MG63 (cell line): ENCODE data around the gene GORAB. TPM values are rescaled to one million over a fixed set of nuclear protein-coding genes. Genes with fewer than 3 reads are reported as not detected.

ENCODE experiments used
- DNase-seq: peaks from one replicate; pipeline ENCODE4 v3.0.0-alpha.2; 2020
- H3K27me3 ChIP-seq: fragments of 250-450 bp; sonication (Bioruptor Pico); 2 replicates; pipeline ENCODE4 v1.5.1; 2020; ENCODE audit warnings: mild to moderate bottlenecking, moderate library complexity
- H3K36me3 ChIP-seq: fragments of 250-450 bp; sonication (Bioruptor Pico); 2 replicates; pipeline ENCODE4 v1.5.1; 2020; ENCODE audit warnings: mild to moderate bottlenecking, moderate library complexity
- H3K4me3 ChIP-seq: fragments of 250-450 bp; sonication (Bioruptor Pico); 2 replicates; pipeline ENCODE4 v1.5.1; 2020; ENCODE audit warnings: mild to moderate bottlenecking, moderate library complexity
- H3K9me3 ChIP-seq: fragments of 250-450 bp; sonication (Bioruptor Pico); 2 replicates; pipeline ENCODE4 v1.5.1; 2020; ENCODE audit warnings: mild to moderate bottlenecking, moderate library complexity
- total RNA-seq: library from RNA; depleted of rRNA; stranded (reverse); fragments of >200 nt; shearing (Covaris generic); gene quantifications from 2 replicates; pipeline ENCODE4 v1.2.3, GENCODE V29; 2014; ENCODE audit warnings: low replicate concordance; rRNA removed

The GORAB gene, protein sequence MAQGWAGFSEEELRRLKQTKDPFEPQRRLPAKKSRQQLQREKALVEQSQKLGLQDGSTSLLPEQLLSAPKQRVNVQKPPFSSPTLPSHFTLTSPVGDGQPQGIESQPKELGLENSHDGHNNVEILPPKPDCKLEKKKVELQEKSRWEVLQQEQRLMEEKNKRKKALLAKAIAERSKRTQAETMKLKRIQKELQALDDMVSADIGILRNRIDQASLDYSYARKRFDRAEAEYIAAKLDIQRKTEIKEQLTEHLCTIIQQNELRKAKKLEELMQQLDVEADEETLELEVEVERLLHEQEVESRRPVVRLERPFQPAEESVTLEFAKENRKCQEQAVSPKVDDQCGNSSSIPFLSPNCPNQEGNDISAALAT
- 5.0 and 11.3 TPM in 2 replicates for total RNA-seq

DNA sequence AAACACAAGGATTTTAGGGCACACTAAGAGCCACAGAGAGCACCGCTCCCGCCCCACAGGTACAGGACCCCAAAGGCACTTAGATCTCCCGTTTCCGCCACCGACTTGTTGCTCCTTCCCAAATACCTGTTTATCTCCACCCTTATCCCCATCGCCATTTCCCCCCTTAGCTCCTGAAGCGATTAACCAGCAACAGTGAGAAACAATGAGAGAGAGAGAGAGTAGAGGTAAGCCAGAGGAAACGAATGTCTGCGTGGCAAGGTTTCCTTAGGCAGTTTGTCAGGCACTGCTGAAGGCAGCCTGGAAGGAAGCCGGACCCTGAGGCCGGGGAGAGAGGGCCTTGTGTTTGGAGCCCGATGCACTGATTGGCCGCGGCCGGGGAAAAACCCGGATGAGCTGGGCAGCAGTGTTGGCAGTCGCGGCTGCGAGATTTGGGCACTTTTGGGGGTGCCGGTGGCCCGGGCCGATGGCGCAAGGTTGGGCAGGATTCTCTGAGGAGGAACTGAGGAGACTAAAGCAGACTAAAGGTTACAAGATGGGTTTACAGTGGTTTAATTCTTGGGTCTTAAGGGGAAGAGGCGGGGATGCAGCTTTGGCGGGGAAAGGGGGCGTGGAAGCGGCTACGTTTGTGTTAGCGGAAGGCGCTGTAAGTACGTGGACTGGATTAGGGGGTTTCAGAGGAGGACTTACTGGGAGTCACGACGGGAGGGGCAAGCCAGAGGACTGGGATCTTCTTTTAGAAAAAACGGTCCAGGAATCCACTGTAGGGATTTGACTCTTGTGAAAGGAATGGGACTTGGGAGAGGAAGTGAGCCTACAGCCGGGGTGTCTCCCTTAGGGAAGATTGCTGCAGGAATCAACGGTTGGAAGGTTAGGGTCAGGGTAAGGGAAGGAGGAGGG is at the start of gene GORAB:
Gene GORAB, plus strand, starts transcription at position 409 of the 900 bp plus-strand sequence. Its CDS starts 58 bp downstream, at position 467.
- Histone ChIP-seq H3K9me3 (no peaks in the 10 kb centered on the region; the same call in 1 of the 2 replicates), H3K27me3 (no peaks in the 10 kb centered on the region), H3K4me3 (peak within 1 kb of the TSS; percentile 66), H3K36me3 (peaks cover 26% of the 10 kb centered on the region)
- DNase-seq, result peak; percentile 97

DNA sequence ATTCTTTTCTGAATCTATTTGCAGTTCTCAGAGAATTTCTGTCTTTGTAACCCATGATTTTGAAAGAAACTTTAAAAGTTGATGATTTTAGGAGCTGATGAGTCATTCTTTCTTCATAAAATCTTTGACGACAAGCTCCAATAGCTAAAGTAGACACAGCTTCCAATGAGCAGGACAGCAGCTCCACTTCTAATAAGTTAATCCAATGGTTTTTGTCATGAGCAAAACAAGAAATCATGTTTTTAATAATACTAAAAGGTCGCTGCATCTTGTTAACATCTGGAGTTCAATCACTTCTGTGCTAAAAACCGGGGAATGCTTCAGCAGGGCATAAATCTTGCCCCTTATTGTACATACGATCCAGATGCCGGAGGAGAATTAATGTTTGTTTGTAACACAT is 48.9 kb upstream of the GORAB start:
- no peak for DNase-seq
- no peak overlapping the region for H3K4me3 ChIP-seq
- no peaks in the 10 kb centered on the region for H3K36me3 ChIP-seq
- H3K9me3 ChIP-seq, result no peaks in the 10 kb centered on the region
- H3K27me3 ChIP-seq, result no peaks in the 10 kb centered on the region

DNA sequence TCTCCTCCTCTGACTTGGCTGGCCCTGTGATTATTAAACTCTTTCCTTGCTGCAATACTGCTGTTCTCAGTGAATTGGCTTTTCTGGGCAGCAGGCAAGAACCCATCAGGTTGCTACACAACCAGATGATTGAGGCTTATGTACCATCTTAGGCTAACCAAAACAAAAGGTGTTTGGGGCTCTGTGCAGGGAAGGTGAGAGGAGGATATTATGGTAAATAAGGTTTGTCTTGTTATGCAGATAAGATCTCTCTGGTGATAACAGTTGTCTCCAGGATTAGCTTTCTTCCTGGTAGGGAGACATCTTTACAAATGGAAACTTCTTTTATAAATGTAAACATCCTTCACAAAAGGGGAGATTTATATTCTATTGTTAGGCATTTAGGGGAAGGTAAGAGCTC is 44.5 kb upstream of the GORAB start:
- Histone ChIP-seq H3K4me3 (no peak overlapping the region), H3K9me3 (no peaks in the 10 kb centered on the region), H3K27me3 (no peaks in the 10 kb centered on the region), H3K36me3 (no peaks in the 10 kb centered on the region)
- no peak for DNase-seq

DNA sequence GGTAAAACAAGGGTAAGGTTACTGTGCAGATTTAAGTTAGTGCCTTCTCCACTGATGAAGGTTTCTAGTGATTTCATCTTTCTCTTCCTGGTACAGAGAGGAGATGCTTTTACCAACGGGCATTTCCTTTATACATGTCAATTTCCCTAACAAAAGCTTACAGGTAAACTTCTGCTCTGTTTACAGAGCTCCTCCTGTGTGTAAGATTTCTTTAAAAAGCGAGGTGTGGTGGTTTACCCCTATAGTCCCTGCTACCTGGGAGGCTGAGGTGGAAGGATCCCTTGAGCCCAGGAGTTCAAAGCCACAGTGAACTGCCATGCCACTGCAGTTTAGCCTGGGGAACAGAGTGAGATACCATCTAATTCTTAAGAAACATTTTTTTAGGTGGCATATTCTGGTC is 40.7 kb upstream of the GORAB start:
- no peak for DNase-seq
- Histone ChIP-seq H3K4me3 (no peak overlapping the region), H3K36me3 (no peaks in the 10 kb centered on the region), H3K27me3 (no peaks in the 10 kb centered on the region), H3K9me3 (no peaks in the 10 kb centered on the region)

DNA sequence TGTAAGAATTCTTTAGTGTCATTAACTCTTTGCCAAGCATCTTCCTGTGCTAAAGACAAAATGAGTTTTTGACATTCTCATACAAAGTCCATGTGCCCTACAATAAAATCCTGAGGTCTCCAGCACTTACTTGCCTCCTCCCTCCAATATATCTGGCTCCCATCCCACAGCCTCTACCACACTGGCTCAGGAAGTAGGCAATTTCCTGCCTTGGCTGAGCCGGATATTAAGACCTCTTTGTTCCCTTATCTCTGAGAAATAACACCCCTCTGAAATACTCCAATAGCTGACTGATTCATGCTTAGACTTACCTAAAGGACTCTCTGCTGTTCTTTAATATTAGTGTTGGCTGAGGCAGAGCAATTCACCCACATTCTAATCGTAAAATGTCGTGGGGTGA is 37.6 kb upstream of the GORAB start:
- Histone ChIP-seq H3K4me3 (no peak overlapping the region), H3K27me3 (no peaks in the 10 kb centered on the region), H3K9me3 (no peaks in the 10 kb centered on the region), H3K36me3 (no peaks in the 10 kb centered on the region)
- DNase-seq, result peak; percentile 2

DNA sequence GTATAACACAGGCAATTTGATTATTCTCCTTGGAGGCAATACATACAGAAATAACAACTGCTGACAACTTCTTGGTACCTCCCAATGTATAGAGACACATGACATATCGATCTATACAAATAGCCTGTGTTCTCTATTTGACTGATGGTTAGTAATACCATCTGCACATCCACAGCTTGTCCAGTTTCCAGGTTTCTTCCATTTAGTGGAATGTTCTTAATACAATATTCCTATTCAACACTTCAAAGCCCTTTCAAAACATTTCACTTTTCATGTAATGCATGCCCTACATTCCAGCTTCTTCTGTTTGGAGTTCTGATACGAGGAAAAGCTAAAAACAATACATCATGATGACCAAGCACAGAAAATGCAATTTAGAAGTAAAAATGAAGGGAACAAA is 37.0 kb upstream of the GORAB start:
- no peak for DNase-seq
- H3K27me3 ChIP-seq, result no peaks in the 10 kb centered on the region
- H3K36me3 ChIP-seq, result no peaks in the 10 kb centered on the region
- no peak overlapping the region for H3K4me3 ChIP-seq
- no peaks in the 10 kb centered on the region for H3K9me3 ChIP-seq

DNA sequence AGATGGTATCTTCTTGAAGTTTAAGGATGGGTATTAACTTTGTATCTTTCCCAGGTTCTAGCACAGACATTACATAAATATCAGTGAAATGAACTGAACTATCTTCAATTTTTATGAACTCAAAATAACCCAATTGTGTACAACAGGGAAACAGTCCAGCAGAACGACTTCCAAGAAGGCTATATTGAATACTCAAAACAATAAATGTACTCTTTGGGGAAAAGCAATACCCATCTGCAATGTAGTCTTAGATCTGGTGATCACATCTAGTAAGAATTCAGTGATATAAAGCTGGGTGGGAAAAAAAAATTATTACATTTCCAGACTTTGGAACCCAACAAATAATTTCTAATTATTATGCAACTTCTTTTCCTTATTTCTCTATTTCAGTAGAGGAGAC is 33.1 kb upstream of the GORAB start:
- Histone ChIP-seq H3K4me3 (no peak overlapping the region), H3K36me3 (no peaks in the 10 kb centered on the region), H3K9me3 (no peaks in the 10 kb centered on the region), H3K27me3 (no peaks in the 10 kb centered on the region)
- no peak for DNase-seq

DNA sequence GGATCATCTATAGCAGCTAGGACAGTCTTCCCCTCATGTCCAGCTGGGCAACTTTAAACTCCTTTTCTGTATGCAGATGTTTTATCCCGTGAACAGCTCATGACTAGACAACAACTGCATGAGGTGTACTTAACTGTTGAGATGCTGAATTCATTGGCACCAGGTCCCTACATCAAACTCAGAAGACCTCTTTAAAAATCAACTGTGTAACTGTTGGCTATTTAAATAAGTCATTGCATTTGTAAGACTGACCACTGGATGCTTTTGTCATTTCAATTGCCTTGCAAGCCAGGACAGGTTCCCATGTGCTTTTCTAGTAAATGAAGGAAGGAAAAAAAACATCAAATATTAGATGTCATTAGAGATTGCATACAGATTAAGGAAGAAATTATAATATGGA is 28.3 kb upstream of the GORAB start:
- H3K27me3 ChIP-seq, result no peaks in the 10 kb centered on the region
- H3K4me3 ChIP-seq, result no peak overlapping the region
- no peaks in the 10 kb centered on the region; the same call in 1 of the 2 replicates for H3K9me3 ChIP-seq
- no peaks in the 10 kb centered on the region for H3K36me3 ChIP-seq
- DNase-seq, result no peak

DNA sequence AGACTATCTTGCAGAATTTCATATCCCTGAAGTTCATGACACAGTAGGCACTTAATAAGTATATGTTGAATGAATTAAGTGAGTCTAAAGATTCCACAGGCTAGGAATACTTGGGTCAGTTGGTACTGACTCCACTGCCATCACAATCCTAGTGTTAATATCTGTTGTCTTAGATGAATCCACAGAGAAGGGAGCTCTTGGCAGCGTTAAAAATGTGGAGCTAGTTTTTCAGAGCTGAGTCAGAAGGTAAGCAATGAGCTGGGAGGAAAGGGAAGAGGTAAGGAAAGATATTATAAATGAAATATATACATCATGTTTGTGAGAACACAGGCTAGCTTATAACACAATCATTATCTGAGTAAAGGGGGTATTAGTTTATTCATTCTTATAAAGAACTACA is 21.8 kb upstream of the GORAB start:
- DNase-seq, result no peak
- no peaks in the 10 kb centered on the region for H3K36me3 ChIP-seq
- no peak overlapping the region for H3K4me3 ChIP-seq
- no peaks in the 10 kb centered on the region for H3K27me3 ChIP-seq
- no peaks in the 10 kb centered on the region; the same call in 1 of the 2 replicates for H3K9me3 ChIP-seq

DNA sequence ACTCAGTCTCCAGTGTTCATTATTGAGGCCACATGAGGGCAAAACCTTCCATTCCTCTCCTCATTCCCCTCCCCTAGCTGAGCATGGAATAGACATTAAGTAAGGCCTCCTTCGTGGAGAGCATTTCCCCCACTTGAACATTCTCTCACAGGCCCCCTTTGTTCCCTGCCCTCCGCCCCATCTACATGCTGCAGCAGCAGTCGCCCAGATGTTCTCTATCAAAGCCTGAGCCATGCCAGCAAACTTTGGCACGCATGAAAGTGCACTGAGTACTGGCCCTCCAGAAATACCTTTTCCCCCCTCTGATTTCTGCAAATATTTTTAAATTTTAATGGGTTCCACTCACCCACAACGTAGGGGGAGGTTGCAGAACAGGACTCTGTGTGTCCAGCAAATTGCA is 20.9 kb upstream of the GORAB start:
- Histone ChIP-seq H3K9me3 (no peaks in the 10 kb centered on the region; the same call in 1 of the 2 replicates), H3K36me3 (no peaks in the 10 kb centered on the region), H3K27me3 (no peaks in the 10 kb centered on the region), H3K4me3 (no peak overlapping the region)
- no peak for DNase-seq

DNA sequence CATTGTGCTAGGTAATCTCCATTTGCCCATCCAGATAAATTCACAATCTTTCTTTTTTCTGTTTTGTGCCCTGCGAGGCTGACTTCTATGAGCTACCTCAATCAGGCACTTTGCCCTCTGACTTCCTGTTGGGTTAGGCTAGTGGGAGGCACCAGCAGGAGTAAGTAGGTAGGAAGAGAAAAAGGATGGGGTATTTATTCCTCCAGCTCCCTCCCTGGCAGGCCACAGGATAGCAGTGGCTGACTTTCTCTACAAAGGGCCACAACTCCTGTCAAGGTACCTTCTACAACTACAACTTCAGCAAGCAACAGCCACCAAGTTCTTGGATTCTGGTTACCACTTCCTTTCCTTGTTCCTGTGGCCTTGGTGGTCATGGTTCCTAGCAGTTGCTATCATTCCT is 18.8 kb upstream of the GORAB start:
- H3K27me3 ChIP-seq, result no peaks in the 10 kb centered on the region
- H3K9me3 ChIP-seq, result no peaks in the 10 kb centered on the region; the same call in 1 of the 2 replicates
- no peak for DNase-seq
- no peak overlapping the region for H3K4me3 ChIP-seq
- no peaks in the 10 kb centered on the region for H3K36me3 ChIP-seq

DNA sequence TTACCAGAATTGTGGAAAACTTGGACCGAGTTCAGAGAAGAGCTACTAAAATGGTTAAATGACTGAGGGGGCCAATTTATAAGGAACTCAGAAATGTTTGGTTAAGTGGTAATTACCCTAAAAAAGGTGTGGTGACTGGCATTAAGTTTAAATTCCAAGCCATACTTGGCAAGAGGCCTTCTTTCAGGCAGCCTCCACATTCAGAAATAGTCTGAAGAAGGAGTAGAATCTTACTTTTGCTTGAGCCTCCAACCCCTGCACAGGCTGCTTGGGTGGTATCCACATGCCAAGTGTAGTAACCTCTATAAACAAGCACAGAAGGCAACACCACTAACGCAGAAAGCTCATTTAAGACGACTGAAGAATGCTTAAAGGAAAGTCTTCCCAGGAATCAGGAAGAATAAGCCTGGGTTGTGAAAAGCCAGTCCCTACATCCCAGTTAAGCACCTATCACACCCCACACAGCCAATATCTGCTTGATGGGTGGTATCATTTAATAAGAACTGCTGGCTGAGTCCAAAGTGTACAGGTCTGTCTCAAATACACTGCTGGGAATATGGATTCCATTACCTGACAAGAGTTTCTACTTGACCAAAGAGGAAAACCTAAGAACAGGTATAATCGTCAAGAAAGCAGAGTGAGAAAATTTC is 13.7 kb upstream of the GORAB start:
- DNase-seq, result no peak
- H3K9me3 ChIP-seq, result no peaks in the 10 kb centered on the region
- no peaks in the 10 kb centered on the region for H3K27me3 ChIP-seq
- no peak overlapping the region for H3K4me3 ChIP-seq
- no peaks in the 10 kb centered on the region for H3K36me3 ChIP-seq

DNA sequence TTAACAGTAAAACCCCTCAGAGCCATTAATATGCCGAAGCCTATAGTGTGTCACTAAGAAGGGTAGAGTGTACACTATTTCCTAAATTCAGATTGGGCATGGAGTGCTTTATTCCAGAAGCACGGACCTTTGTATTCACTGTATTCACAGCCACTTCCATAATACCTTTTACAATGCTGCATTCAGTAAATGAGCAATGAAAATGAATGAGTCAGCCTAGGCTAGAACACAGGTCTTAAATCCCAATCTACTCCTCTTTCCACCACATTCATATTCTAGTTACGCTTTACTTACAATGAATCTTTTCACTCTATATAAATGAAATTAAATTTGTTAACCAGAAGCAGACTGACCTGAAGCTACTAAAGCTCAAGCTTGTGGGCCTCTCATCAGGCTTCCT is 13.0 kb upstream of the GORAB start:
- no peak for DNase-seq
- Histone ChIP-seq H3K27me3 (no peaks in the 10 kb centered on the region), H3K9me3 (no peaks in the 10 kb centered on the region), H3K36me3 (no peaks in the 10 kb centered on the region), H3K4me3 (no peak overlapping the region)

DNA sequence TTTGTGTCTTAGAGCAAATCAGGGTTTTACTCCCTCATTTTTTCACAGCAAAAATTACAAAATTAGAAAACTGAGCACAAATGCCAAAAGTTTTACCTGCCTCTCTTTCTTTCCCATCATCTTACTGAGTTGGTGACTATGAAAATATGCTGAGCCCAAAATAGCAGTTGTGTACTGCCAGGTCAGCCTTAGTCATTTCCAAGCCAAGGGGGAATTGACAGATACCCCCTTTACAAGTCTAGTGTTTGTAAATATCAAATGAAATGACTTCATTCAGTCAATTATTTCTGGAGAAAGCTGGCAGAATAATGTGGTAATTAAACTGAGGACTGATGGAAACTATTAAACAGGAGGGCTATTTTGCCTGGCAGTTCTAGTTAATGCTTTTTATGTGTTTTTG is 11.4 kb upstream of the GORAB start:
- no peaks in the 10 kb centered on the region for H3K36me3 ChIP-seq
- peak; percentile 28 for DNase-seq
- H3K4me3 ChIP-seq, result no peak overlapping the region
- no peaks in the 10 kb centered on the region for H3K27me3 ChIP-seq
- no peaks in the 10 kb centered on the region for H3K9me3 ChIP-seq

DNA sequence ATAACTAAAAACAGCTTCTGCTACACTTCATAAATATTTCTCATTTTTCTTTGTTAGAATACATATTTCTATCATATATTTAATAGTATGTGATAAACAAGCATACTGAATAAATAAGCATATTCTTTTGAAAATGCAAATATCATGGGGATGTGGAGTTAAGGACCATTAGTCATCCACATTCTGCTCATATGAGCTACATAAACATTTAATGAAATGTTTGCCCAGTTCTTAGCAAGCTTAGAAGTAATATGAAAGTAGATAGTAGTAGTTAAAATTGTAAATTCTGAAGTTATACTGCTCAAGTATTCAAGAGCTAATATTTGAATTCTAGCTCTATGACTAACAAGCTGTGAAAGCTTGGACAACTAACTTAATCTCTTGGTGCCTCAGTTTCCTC is 10.1 kb upstream of the GORAB start:
- no peaks in the 10 kb centered on the region for H3K36me3 ChIP-seq
- no peak for DNase-seq
- no peaks in the 10 kb centered on the region for H3K27me3 ChIP-seq
- no peaks in the 10 kb centered on the region for H3K9me3 ChIP-seq
- H3K4me3 ChIP-seq, result no peak overlapping the region

DNA sequence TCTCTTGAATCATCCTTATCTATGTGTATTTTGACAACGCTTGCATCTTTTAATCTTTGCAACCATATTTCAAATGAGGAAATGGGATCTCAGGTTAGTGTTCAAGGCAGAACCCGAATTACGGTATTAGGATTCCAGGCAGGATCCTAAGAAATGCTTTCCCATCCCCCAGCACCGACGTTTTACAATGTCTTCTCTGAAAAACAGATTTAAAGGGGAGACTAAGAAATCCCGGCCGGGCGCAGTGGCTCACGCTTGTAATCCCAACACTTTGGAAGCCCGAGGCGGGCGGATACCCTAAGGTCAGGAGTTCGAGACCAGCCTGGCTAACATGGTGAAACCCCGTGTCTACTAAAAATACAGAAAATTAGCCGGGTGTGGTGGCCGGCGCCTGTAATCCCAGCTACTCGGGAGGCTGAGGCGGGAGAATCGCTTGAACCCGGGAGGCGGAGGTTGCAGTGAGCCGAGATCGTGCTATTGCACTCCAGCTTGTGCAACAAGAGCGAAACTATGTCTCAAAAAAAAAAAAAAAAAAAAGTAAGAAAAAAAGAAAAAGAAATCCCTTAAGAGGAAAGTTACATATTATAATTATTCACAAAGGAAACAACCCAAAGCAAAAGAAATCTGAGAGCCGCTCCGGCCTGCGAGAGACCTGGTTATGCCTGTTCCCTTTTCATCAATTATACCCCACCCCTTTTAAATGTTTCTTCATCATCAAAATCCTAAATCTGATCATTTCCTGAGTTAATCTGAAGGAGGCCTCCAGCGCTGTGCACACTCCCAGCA is 801 bp upstream of the GORAB start:
- H3K27me3 ChIP-seq, result no peaks in the 10 kb centered on the region
- peaks cover 20% of the 10 kb centered on the region for H3K36me3 ChIP-seq
- DNase-seq, result no peak
- no peaks in the 10 kb centered on the region; the same call in 1 of the 2 replicates for H3K9me3 ChIP-seq
- H3K4me3 ChIP-seq, result peak overlapping the region; percentile 66
